GM19395 (cell line): ENCODE results near the gene CLCC1.

Source experiments
- ATAC-seq: cut with Tn5 transposase; IDR thresholded peaks from one replicate; pipeline ENCODE4 v1.9.1; 2021; ENCODE audit warnings: mild to moderate bottlenecking, moderate library complexity; ENCODE audit not compliant: unreplicated experiment

Gene CLCC1

DNA sequence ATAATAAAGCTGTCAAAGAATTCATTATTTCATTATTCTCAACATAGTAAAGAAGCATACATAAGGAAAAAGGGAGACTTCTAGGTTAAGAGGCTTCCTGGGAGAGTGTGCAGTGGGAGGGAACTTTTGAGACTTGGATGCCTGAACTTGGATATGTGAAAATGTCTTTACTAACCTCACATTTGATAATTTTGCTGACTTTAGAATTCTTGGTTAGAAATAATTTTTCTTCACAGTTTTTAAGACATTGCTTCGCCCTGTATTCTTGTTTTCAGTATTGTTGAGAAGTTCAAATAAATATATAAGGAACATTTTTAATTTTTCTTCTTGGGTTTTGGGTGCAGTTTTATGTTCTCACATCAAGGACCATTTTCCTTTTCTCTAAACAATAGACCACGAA lies 46.5 kb downstream of the CLCC1 start:
- ATAC-seq, result no peak
